ENCODE data around the gene ARHGDIG.

Gene ARHGDIG

DNA sequence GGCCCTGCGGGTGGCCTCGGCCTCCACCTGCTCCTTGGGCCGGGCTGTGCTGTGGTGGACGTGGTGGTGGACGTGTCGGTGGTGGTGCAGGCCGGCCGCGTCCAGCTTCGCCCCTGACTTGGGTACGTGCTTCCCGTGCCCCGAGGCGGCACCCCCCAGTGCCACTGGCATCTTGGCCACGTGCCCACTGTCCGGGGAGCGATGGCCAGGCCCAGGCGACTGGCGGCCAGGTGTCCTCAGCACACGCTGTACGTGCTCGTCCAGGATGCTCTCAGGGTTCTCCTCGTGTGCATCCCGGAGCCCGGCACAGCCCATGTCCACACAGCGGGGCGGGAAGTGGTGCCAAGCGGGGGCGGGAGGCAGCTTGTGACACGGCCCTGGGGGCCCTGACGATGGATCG is 17.4 kb downstream of the ARHGDIG start:
- no peak for DNase-seq (ENCODE audit: low read depth in 2 of 2)

DNA sequence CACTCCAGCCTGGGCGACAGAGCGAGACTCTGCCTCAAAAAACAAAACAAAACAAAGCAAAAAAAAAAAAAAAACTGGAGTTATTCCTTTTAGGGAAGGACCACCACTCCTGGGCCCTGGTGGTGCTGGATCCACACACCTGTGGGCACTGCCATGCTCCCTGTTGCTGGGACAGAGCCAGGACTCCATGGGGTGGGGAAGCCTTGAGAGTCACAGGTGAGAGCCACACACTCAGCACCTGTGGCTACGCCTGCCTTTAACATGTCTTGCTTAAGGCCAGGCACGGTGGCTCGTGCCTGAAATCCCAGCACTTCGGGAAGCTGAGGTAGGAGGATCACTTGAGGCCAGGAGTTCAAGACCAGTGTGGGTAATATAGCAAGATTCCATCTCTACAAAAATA is 20.8 kb downstream of the ARHGDIG start:
- no peak for DNase-seq (ENCODE audit: low read depth in 2 of 2)

DNA sequence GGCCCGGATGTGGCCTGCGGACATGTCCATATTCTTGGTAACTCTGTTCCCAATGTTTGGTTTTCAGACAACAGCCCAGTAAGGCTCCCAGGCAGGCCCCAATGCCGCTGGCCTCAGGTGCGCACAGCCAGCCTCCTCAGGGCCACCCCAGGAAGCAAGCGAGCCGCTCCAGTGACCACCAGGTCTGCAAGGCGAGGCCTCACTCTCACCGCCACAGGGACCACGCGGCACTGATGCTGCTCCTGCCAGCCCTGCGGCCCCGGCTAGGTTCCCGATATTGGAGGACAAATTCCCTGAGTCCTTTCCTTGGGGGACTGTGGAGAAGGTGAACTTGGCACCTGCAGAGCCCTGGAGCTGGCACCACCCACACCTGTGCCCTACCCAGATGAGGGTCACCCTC is 21.6 kb downstream of the ARHGDIG start:
- no peak for DNase-seq (ENCODE audit: low read depth in 2 of 2)

DNA sequence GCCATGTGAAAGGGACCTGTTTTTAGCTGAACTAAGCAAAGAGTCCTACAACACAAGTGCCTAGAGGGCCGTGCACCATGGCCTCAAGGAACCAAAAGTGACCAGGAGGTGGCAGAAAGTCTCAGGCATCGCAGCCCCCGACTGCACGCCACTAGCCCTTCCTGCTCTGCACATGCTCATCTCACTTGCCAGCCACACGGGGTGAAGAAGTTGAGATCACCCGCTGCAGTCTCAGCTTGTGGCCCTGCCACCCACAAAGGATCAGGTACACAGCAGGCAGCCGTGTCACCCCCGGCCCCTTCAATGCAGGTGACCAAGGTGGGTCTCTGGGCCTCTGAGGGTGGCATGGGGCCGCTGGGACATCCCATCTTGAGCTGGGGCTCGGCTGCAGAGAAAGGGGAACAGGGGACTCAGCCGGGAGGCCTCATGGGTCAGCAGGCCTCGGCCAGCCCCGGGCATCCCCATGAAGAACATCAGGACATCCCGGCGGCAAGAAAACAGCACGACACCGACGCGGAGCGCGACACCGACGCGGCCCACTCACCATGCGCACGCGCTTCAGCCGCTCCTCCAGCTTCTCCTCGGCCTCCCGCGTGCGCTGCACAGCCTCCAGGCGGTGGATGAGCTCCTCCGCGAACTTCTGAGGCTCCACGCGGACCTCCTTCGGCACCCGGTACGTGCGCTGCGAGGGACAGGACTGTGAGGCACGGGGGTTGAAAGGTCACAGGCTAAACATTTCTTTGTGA is 23.5 kb downstream of the ARHGDIG start:
- DNase-seq (ENCODE audit: low read depth in 2 of 2) = no peak

DNA sequence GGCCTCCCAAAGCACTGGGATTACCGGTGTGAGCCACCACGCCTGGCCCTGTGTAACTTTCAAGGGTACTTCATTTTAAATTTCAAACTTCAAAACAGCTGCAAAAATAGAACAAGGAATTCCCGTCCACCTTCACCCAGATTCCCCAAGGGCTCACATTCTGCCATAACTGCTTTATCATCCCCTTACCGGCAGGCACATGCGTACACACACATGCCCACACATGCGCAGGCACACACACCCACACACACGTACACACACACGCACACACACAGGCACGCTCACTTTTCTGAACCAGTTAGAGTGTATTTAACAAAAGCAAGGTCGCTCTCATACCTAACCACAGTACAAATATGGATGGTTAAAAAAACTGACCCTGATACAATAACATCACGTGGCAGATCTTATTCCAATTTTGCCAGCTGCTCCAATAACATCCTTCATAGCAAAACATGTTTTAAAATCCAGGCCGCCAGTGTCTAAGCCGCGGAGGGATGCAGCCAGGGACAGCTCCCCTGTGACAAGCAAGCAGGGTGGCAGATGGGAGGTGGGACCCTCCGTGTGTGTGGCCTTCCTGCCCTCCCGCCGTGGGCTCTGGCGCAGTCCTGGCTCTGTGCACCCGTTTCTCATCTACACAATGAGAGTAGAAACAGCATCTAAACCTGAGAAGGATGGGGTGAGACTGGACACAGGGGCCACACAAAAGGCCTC is 25.7 kb downstream of the ARHGDIG start:
- DNase-seq (ENCODE audit: low read depth in 2 of 2) = no peak

DNA sequence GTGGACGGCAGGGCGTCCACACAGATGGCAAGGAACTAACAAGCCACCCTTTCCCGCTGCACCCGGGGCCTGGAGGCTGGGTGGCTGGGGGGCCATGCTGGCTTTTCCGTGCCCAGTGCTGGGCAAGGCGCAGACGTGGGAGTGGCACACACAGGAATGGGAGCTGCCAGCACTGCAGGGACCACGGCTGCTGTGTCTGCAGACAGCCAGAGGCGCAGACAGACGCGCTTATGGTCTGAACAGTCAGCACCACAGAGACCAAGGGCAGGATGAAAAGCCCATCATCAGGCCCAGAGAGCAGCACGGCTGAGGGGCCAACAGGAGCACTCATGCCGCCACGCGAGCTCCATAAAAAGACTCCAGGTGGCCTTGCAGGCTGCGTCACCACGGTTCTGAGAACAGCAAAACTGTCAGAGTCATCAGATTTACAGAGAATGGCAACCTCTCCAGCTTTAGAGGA is 26.6 kb downstream of the ARHGDIG start:
- DNase-seq (ENCODE audit: low read depth in 2 of 2) = no peak

DNA sequence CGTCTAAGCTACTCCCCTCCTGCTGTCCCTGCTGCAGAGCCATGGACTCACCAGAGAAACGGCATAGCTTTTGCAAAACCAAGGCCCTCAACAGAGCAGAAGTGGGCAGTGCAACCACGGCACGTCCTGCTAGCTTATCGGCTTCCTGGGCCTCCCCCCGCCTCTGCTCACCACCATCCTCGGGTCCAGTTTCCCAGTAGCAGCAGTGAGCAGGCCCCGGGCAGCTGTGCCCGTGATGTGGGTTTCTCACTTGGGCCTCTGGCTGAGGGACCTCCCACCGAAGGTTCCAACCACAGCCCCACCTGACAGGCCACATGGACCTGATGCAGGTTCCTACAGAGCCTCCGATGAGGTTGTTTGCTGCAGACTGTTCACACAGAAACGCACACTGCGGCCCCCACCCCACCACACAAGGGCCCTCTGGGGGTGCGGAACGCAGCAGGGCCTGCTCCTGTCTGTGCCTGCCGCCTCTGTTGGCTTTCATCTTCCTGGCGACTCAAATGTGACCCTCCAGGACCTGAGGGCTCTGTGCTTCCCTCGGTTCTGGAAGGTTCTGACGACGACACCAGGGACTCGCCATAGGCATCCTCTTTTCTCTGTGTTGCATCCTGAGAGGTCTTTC is 27.4 kb downstream of the ARHGDIG start:
- no peak for DNase-seq (ENCODE audit: low read depth in 2 of 2)

DNA sequence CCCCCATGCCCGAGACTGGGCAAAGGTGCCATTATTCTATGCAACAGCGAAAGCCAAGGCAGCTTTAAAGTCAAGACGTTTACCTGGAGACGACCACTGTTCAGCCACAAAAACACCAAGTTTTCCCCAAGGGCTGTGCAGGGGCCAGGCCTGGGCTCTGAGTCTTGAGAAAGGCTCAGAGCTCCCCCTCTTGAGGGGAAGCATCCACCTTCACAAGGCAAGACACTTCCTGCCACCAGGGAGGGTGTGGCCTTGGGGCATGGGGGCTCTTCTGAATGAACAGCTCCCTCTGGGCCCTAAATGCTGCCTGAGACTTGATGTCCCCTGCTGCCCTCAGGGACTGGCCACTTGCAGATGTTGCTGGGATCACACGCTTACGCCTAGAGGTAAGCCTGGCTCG is 29.1 kb downstream of the ARHGDIG start:
- no peak for DNase-seq (ENCODE audit: low read depth in 2 of 2)

DNA sequence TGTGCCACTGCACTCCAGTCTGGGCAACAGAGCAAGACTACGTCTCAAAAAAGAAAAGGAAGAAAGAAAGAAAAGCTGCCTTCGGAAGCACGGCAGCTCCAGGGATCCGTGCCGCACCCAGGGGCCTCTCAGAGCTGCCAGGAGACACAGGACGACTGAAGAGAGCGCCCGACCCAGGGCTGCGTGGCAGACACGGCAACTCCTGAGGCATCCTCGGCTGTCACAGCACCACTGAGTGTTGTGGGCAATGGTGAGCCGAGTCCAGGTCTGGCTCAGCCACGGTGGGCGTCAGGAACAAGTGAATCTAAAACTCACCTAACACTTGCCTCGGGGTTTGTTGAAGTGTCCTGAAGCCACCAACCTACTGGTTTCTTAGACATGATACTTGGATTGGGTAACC is 31.3 kb downstream of the ARHGDIG start:
- no peak for DNase-seq (ENCODE audit: low read depth in 2 of 2)

DNA sequence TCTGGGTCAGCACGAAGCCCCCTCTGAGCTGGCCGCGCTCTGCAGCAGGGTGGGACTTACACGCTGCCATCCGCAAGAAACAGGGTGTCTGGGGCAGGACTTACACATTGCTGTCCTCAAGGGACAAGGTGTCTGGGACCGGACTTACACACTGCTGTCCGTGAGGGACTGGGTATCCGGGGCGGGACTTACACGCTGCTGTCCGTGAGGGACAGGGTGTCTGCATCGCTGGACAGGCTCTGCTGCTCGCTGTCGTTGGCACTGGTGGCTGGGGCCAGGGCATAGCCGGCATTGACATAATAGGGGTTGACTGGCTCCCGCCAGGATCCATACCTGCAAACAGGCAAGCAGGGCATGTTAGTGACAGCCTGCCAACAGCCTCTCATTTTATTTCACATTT is 34.0 kb downstream of the ARHGDIG start:
- no peak for DNase-seq (ENCODE audit: low read depth in 2 of 2)

DNA sequence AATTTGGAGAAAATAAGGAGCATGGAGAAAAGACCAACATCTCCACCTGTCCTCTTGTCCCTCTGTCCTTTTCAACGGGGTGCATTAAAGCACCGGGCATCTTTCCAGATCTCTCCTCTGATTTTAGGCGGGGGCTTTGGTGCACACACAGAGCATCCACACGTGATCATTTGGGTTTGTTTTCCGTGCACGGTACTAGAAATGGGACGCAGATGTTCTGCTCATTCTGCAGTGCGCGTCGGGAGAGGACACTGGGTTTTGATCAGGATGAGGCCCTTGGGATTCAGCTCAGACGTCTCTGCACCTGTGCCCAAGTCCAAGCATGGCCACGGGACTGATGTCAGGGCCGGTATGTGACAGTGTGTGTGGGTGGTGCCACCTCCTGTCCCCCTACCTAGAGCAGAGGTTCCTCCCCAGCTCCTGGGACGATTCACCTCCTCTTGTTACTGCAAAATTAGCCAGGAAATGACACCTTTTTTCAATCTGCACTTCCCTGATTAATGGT is 34.5 kb downstream of the ARHGDIG start:
- DNase-seq (ENCODE audit: low read depth in 2 of 2) = no peak

DNA sequence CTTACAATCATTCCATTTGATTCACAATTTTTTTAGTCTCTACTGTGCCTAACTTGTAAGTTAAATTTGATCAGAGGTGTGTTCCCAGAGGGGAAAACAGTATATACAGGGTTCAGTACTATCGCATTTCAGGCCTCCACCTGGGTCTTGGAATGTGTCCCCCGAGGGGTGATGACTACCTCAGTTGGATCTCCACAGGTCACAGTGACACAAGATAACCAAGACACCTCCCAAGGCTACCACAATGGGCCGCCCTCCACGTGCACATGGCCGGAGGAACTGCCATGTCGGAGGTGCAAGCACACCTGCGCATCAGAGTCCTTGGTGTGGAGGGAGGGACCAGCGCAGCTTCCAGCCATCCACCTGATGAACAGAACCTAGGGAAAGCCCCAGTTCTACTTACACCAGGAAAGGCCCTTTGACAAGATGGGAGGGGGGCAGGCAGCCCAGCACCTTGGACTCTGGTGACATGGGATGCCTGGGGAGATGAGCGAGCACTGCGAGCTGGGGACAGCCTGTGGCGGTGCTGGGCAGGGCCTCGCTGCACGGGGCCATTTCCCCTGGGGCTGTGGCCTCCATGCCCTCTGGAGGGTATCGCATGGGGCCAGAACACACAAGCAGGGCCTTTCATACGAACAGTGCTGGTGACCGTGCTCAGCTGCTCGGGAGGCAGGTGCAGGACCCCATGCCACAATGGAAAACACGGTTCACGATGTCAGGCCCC is 36.5 kb downstream of the ARHGDIG start:
- no peak for DNase-seq (ENCODE audit: low read depth in 2 of 2)

DNA sequence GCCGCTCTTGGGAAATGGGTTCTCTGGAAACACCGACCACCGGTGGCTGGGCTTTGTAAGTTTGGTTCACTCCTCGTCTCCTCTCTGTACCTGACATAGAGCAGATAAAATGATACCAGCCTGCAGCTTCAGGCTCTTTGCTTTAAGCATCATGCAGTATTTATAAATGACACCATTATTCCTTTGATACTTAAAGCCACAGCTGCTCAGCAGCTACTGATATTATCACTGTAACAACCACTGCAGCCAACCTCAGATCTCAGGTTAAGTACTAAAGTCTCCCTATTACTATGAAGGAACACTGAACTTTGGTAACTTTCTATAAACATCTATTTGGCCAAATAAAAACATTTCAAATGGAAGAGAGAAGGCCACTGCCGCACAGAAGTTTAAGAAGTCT is 37.2 kb downstream of the ARHGDIG start:
- no peak for DNase-seq (ENCODE audit: low read depth in 2 of 2)

DNA sequence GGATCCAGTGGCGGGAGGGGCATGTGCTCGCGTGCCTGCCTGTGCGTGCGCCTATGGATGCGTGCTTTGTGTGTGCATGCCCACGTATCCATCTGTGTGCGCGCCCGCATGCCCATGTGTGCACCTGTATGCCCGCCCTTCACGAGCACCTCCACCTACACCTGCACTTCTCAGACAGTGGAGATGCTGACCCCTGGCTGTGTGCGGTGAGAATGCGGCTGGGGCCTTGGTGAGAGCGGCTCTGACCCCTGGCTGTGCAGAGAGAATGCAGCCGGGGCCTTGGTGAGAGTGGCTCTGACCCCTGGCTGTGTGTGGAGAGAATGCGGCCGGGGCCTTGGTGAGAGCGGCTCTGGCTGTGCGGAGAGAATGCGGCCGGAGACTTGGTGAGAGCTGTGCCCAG is 38.2 kb downstream of the ARHGDIG start:
- no peak for DNase-seq (ENCODE audit: low read depth in 2 of 2)

DNA sequence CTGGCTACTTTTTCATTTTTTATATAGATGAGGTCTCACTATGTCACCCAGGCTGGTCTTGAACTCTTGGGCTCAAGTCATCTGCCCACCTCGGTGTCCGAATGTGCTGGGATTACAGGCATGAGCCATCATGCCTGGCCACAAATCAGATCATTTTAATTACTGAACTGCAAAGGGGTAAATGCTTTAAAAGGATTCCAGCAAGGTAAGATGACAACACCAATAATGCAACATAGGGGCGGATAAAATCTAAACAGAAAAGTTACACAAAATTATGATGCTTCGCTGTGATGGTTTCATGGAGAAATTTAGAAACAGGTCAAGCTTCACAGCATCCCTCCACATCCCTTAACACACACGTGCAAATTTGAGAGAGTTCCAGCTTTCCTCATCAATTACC is 39.8 kb downstream of the ARHGDIG start:
- DNase-seq (ENCODE audit: low read depth in 2 of 2) = no peak

DNA sequence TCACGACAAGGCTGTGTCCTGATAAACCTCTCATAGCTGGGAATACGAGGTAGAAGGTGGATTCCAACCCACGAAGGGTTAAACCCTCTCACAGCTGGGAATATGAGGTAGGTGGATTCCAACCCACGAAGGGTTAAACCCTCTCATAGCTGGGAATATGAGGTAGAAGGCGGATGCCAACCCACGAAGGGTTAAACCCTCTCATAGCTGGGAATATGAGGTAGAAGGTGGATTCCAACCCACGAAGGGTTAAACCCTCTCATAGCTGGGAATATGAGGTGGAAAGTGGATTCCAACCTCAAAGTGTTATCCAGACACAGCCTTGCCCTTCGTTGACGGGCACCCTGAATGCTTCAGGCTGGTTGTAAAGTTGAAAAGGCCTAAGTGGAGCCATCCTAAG is 41.1 kb downstream of the ARHGDIG start:
- DNase-seq (ENCODE audit: low read depth in 2 of 2) = no peak

DNA sequence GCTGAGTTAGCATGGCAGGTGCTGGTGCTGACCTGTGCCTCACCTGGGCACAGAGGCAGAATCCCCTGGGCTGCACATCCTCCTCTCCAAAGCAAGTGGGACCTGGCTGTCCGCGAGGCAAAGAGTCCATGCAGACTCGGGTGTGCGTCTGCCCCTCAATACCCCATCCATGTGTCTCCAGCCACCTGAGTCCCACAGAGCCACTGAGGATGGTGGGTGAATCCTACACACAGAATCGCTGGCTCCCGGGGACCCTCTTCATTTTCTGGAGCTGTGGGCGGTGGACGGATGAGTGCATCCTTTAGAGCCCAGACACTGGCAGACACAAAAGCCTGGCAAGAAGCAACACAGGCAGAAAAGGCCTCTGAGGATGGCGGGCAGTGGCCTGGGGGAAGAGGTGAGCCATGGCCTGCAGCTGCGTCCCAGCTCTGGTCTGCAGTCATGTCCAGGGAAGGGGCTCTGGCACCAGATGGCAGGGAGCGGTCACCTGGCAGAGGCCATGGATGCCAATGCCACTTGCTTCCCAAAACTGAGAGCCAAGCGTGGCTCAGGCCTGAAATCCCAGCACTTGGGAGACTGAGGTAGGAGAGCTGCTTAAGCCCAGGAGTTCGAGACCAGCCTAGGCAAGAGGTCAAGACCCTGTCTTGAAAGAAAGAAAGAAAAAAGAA is 42.2 kb downstream of the ARHGDIG start:
- DNase-seq (ENCODE audit: low read depth in 2 of 2) = no peak

DNA sequence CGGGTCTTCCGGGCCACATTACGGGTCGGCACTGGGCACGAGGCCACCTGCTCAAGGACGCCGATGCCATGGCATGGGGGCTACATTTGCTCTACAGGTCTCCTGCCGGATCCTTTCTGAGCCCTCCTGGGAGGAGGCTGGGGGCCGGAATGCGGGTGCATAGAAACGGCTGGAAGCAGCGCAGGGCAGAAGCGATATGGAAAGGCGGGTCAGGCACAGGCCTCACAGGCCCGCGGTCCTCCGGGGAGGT is 43.7 kb downstream of the ARHGDIG start:
- no peak for DNase-seq (ENCODE audit: low read depth in 2 of 2)

DNA sequence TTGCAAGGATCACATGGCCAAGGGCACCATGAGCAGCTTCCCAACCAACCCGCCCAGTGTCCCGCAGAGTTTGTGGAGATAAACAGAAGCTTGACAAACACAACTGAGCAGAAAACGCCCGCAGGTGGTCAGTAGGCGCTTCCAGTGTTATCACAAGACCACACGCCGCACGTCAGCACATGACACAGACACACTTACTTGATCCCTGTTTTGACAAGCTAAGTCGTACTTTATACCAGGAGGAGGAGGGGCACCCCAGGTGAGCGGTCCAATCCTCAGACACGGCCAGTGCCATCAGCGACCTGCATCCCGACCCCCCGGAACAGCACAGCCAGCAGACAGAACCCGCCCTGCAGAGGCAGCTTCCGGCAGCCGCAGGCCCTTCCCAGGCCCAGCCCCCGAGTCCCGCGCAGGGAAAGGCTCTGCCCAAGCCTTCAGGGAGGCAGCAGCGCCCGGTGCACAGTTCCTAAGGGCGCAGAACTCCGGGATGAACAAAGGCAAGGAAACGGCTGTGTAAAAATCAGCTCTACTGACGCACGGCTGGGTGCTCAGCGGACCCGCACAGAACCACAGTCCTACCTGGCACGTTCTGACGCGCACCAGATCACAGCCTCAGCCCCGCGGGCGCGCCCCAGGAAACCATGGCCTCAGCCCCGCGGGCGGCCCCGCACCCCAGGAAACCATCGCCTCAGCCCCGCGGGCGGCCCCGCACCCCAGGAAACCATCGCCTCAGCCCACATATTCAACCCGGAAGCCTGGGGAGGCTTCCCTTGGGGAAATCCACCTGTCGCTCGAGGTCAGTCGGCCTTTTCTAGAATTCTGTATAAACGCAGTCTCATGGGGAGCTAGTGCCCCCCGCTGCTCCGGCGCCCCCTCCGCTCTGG is 44.3 kb downstream of the ARHGDIG start:
- peak in 1 of 2 donors; percentile 35 for DNase-seq (ENCODE audit: low read depth in 2 of 2)

DNA sequence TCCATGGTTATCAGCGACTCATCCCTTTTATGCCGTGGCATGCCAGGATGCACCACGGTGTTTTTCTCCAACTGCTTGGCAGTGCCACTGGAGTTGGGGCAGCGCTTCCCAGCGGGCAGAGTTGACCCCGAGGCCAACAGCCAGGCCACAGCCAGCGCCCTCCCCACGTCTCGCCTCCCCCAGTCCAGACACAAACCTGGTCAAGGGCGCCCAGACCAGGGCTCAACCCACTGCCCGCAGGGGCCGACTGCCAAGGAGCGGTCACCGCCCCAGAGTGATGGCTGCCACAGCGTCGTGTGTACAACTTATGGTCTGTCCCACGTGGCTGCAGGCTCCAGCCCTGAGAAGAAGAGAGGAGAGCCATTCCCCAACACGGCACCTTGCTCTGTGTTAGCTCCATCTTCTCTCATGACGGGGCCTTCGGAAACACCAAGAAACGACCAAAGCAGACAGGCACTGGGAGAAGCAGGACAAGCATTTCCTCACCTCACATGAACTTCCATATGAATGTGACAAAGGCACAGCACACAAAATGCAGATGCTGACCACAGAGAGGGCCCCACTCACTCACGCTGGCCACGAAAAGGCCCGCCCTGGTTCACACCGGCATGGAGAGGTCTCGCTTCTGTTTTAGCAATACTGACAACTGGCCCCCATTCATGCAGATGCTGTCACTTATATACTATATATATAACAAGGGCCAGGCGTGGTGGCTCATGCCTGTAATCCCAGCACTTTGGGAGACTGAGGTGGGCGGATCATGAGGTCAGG is 45.2 kb downstream of the ARHGDIG start:
- no peak for DNase-seq (ENCODE audit: low read depth in 2 of 2)

Data from stimulated activated CD8-positive, alpha-beta memory T cell treated with anti-CD3 and anti-CD28 coated beads, Interleukin-2, amount 100 ng/mL, for 48 hours (primary cell).